Tibial nerve (tissue), 4 donors: ENCODE measurements around the gene SRGAP3.

Experiments
- EP300 ChIP-seq, 2 donors: sonication (generic); formaldehyde crosslinking; IDR thresholded peaks; one replicate each; pipeline ENCODE4 v1.6.1; 2017; ENCODE audit warnings: antibody characterized with exemption in 2 of 2, mild to moderate bottlenecking in 1 of 2
- TF ChIP-seq, protein P1 (sequence below), 5 experiments: fragments of 200-600 bp in 3 of 5; fragments of 450-650 bp in 2 of 5; sonication (generic) in 3 of 5; IDR thresholded peaks; one replicate each; pipeline ENCODE4 v1.5.1; 2016 to 2019; ENCODE audit warnings: antibody characterized with exemption in 5 of 5, mild to moderate bottlenecking in 3 of 5, moderate library complexity in 2 of 5

DNA sequence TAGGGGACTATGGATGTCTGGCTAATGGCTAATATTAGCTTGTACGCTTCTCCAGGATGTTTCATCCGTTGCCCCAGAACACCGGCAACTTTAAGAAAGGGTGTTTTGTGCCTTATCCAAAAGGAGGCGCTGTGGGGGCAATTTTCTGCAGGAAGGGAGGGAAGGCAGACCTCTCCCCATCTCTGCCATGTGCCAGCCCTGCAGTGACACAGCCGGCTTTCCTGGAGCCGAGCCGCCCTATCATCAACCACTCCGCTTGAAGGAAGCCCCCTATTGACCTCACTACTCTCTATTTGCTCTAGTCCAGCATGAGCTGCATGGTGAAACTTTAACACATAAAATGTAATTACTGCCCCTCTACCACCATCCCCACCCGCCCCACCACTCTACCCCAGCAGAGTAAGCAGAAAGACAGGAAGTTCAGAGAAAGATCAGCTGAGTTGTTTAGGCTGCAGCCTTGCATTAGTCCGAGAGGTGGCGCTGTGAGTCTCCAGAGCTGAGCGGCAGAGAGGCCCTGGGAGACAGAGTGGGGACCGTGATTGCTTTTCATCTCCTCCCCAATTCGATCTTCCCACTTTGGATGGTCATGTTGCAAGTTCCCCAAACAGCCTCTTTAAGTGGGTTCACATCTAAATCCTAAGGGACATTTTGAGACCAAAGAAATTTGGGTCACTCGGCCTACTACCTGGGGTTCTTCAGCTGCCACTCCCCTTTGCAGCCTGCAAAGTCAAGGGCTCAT lies 261.6 kb downstream of the SRGAP3 start:
- TF ChIP-seq, protein P1, sequence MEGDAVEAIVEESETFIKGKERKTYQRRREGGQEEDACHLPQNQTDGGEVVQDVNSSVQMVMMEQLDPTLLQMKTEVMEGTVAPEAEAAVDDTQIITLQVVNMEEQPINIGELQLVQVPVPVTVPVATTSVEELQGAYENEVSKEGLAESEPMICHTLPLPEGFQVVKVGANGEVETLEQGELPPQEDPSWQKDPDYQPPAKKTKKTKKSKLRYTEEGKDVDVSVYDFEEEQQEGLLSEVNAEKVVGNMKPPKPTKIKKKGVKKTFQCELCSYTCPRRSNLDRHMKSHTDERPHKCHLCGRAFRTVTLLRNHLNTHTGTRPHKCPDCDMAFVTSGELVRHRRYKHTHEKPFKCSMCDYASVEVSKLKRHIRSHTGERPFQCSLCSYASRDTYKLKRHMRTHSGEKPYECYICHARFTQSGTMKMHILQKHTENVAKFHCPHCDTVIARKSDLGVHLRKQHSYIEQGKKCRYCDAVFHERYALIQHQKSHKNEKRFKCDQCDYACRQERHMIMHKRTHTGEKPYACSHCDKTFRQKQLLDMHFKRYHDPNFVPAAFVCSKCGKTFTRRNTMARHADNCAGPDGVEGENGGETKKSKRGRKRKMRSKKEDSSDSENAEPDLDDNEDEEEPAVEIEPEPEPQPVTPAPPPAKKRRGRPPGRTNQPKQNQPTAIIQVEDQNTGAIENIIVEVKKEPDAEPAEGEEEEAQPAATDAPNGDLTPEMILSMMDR (IDR thresholded peaks at IDR 0.05): peak; percentile 57 to 79 (median 67)
- no peak for TF ChIP-seq EP300 (IDR thresholded peaks at IDR 0.05)
